GM15510 (cell line): ENCODE results near the gene NREP.

ENCODE experiments used
- POLR2A ChIP-seq: IDR thresholded peaks from 3 replicates; pipeline ENCODE4 v1.6.1; 2011; ENCODE audit warnings: borderline replicate concordance; ENCODE audit not compliant: insufficient read length; ENCODE audit errors: extremely low read depth

Gene NREP

DNA sequence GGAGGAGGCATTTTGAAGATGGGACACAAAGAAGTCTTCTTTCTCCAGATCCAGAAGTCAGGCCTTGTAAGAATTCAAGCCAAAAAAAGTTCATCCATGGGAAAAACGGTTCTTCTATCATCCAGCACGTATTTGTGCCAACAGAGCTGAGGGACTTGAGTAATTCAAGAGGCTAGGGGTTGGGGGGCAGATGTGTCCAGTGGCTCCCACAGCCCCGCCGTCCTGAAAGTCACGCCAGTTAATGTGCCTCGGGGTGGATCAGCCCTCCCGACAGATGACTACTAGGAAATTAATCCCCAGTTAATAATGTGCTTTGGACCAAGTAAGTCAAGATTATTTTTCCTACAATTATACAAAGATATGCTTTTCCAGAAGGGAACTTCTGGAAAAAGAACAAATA lies 23.4 kb downstream of the NREP start:
- TF ChIP-seq POLR2A: no peak

GRCh38 chr5:111731638-111732037 lies 25.4 kb downstream of the NREP start:
- TF ChIP-seq POLR2A: no peak

DNA sequence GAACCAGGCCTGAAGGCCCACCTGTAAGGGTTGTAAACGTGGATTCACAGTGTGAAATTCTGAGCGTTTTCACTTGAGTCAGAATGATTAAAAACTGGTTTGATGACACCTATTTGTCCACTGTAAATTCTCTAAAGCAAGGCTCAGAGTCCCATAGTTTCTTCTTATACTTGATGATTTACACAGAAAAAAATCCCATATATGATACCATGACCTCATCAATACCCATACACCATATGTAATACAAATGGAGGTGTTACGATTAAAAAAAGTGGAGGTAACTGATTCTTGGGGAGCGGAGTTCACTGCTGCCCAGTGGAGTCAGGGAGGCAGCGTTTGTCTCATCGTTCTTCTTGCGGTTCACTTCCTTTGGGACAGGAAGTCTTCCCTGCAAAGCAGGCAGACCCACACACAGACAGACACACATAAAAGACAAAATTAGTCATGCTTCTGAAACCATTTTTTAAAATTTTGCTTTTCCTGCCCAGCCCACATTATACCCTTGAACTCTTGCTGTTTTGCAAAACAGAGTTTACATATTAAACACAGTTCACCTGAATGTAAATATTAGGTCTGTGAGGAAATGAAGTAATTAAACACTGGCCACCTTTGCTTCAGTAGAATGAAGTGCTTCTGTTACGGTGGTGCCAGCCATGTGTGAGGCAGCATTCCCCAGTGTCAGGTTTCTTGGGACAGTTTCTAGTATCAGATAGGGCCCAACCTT lies 26.2 kb downstream of the NREP start:
- TF ChIP-seq POLR2A: no peak

- TF ChIP-seq POLR2A: no peak
Measured at GRCh38 chr5:111728941-111729340, 28.1 kb downstream of the NREP start.

- TF ChIP-seq POLR2A: no peak
Measured at GRCh38 chr5:111726986-111727385, 30.0 kb downstream of the NREP start.

DNA sequence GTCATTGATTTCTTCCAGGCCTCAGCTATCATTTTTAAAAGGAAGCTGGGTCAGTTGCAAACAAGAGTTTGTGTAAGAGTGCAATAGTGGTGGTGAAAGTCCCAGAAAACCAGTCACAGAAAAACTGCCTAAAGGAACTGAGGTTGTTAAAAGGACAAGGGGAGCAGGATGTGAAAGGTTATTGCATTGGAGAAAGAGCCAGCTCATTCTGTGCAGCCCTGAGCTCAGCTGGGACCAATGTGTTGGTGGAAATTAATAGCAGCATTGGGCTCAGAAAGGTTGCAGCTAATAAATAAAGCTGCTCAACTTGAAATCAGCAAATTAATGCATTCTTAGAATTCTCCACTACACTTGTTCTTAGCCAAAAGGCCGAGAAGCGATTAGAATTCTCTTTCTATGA lies 34.9 kb downstream of the NREP start:
- no peak for TF ChIP-seq POLR2A

- TF ChIP-seq POLR2A: no peak
Measured at GRCh38 chr5:111720333-111720890, 36.6 kb downstream of the NREP start.

GRCh38 chr5:111719773-111720172 lies 37.2 kb downstream of the NREP start:
- TF ChIP-seq POLR2A: no peak

DNA sequence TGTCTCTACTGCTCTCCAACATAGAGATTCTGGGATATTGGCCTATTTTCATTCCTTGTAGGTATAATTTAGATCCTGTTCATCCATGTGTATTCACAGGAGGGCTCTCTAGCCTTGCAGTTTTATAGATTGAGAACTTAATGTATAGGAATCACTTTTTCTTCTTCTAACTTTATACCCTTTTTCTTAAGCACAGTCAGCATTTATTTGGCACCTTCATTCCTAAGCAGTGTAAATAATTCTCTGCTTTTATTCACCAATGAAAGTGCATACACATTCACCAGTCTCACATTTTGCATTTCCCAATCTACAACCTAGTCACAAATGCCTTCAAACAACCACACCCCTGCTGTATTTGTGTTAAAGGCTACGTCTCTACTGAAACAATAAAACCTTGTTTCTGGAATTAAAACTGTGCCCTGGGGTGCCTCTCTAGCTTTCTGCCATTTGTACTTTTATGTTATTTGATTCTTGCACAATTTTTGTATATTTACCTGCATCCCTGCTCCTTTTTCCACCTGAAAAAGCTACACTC lies 49.3 kb downstream of the NREP start:
- no peak for TF ChIP-seq POLR2A

DNA sequence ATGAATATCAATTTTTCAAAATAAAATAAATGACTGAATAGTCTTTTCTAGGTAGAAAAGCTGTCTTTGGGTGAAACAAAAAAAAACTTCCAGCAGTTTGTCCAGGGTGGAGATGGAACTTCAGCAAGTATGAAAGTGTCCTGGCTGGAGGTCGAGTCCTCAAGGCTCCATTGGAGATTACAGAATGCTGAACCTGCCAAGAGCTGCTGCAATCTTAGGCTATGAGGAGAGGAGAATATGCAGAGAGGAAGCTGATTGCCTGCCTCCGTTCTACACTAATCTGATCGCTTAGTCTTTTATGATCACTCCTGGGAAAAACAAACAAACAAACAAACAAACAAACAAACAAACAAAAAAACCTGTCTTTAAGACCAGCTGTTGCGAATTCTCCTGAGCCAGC lies 50.6 kb downstream of the NREP start:
- TF ChIP-seq POLR2A: no peak

GRCh38 chr5:111704452-111705085 lies 52.4 kb downstream of the NREP start:
- TF ChIP-seq POLR2A: no peak

- TF ChIP-seq POLR2A: no peak
Measured at GRCh38 chr5:111703662-111704061, 53.3 kb downstream of the NREP start.

- TF ChIP-seq POLR2A: no peak
Measured at GRCh38 chr5:111699976-111700375, 57.0 kb downstream of the NREP start.

DNA sequence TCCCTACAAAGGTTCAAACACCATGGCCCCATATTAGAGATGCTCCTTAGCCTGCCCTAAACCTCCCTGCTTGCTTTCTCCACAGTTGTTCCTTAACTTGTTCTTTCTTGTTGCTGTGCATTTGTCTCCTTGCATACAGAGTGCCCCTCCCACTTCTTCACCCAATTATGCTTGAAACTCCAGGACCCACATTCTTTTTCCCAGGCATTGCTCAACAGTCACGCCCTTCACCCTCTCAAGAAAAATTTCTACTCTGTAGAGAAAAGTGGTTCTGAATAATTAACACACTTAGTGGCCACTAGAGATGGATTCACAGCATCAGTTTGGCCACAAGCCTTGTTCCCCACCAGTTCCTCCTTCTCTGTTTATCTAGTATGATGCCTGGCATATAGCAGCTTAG lies 57.7 kb downstream of the NREP start:
- TF ChIP-seq POLR2A: no peak

DNA sequence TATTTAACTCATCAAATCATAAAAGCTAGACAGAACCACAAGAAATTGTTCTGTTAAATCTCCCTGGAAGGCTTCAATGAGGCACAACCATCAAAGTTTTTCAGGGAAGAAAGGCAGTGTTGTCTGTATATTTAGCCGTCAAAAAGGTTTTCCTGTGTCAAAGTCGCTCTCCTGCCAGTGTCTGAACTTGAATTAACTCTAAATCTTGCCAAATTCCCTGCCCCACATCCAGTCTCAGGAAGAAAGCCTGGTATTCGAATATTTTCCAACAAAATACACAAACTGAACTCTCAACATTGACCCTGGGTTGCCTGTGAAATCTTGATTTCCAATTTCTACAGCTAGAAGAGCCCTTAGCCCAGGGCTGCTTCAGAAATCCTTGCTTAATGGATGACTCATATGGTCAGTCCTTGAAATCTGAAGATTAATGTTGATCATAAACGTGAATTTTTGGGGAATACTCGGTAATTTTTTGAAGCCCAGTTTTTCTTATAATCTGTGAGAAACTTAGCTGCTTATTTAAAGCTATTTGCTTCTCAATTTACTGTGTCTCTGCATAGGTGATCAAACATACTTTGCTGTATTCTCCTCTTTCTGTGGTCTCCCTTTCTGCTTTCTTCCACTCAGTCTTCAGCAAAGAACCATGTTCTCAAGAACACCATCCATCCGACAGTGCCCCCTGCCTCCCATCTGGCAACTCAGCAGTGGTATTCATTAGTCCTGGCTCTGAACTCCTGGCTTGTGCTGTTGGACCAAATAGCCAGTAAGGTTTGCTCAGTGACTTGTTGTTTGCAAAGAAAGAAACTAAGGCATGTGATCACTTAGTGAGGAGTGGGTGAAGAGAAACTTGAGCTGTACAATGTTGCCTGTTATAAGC lies 58.9 kb downstream of the NREP start:
- TF ChIP-seq POLR2A: no peak
